ENCODE results near the gene SUSD2.

SUSD2 gene

GRCh38 chr22:24224468-24224867 lies 43.2 kb downstream of the SUSD2 start:
- ChIA-PET CTCF (interaction anchor here (0.6 to 2.4 kb wide), 4 partner anchors 8 to 22 kb away, joined by 3 to 7 read pairs (median 3); partner anchors contain the start of gene GGT5), POLR2A (no interaction called here)
- Histone ChIP-seq H3K36me3 (ENCODE audit: control insufficient read depth in 4 of 4, insufficient read depth in 4 of 4, low read length in 3 of 4) (peaks cover 0 to 44% (median 0%) of the 10 kb centered on the region in 4 experiments), H3K4me1 (ENCODE audit: control extremely low read depth in 1 of 4, control insufficient read depth in 4 of 4, insufficient read depth in 4 of 4, low read length in 3 of 4) (no peaks in the 10 kb centered on the region), H3K4me3 (ENCODE audit: control insufficient read depth in 1 of 7, extremely low read depth in 1 of 7, insufficient read depth in 4 of 7, low read depth in 2 of 7, low read length in 6 of 7) (no peak overlapping the region), H3K27me3 (replicated peaks in 2 of 5; ENCODE audit: control insufficient read depth in 4 of 5, insufficient read depth in 5 of 5, low read length in 4 of 5) (no peaks in the 10 kb centered on the region), H3K27ac (ENCODE audit: insufficient read depth in 1 of 2, low read depth in 1 of 2, low read length in 2 of 2, poor library complexity in 1 of 2, severe bottlenecking in 2 of 2) (no peak overlapping the region), H3K9me3 (ENCODE audit: control extremely low read depth in 1 of 5, control insufficient read depth in 4 of 5, insufficient read depth in 2 of 5, low read depth in 1 of 5, low read length in 4 of 5) (peaks cover 0 to 11% (median 10%) of the 10 kb centered on the region in 5 experiments)
- DNase-seq = no peak
- WGBS (ENCODE audit: insufficient coverage) = no CpG with 5 or more reads among the region's 1 CpG

- 96% methylated on average over 11 of the region's 14 CpGs for WGBS (ENCODE audit: insufficient coverage)
- Histone ChIP-seq H3K4me3 (ENCODE audit: control insufficient read depth in 1 of 7, extremely low read depth in 1 of 7, insufficient read depth in 4 of 7, low read depth in 2 of 7, low read length in 6 of 7) (no peak overlapping the region), H3K9me3 (ENCODE audit: control extremely low read depth in 1 of 5, control insufficient read depth in 4 of 5, insufficient read depth in 2 of 5, low read depth in 1 of 5, low read length in 4 of 5) (peaks cover 0 to 11% (median 10%) of the 10 kb centered on the region in 5 experiments), H3K27ac (ENCODE audit: insufficient read depth in 1 of 2, low read depth in 1 of 2, low read length in 2 of 2, poor library complexity in 1 of 2, severe bottlenecking in 2 of 2) (no peak overlapping the region), H3K4me1 (ENCODE audit: control extremely low read depth in 1 of 4, control insufficient read depth in 4 of 4, insufficient read depth in 4 of 4, low read length in 3 of 4) (no peaks in the 10 kb centered on the region), H3K27me3 (replicated peaks in 2 of 5; ENCODE audit: control insufficient read depth in 4 of 5, insufficient read depth in 5 of 5, low read length in 4 of 5) (no peaks in the 10 kb centered on the region), H3K36me3 (ENCODE audit: control insufficient read depth in 4 of 4, insufficient read depth in 4 of 4, low read length in 3 of 4) (peaks cover 0 to 38% (median 0%) of the 10 kb centered on the region in 4 experiments)
- ChIA-PET CTCF (interaction anchor here (1.0 to 2.4 kb wide), 3 partner anchors 8 to 20 kb away, joined by 3 to 7 read pairs (median 3); partner anchors contain the start of gene GGT5), POLR2A (no interaction called here)
- DNase-seq = no peak
These were observed 43.8 kb downstream of the SUSD2 start for GRCh38 chr22:24225044-24225601.

GRCh38 chr22:24225951-24226350 lies 44.7 kb downstream of the SUSD2 start:
- H3K27me3 ChIP-seq (replicated peaks in 2 of 5; ENCODE audit: control insufficient read depth in 4 of 5, insufficient read depth in 5 of 5, low read length in 4 of 5) = no peaks in the 10 kb centered on the region
- WGBS (ENCODE audit: insufficient coverage) = 100% methylated on average over 13 of the region's 14 CpGs
- no peak for DNase-seq

GRCh38 chr22:24230911-24231656 lies 49.8 kb downstream of the SUSD2 start:
- WGBS (ENCODE audit: insufficient coverage) = 66% methylated on average over 11 of the region's 18 CpGs
- CTCF ChIA-PET = interaction anchor here (0.8 to 4.2 kb wide), 15 partner anchors 9 to 193 kb away, joined by 3 to 40 read pairs (median 5); partner anchors contain the start of gene GGT5
- no peak overlapping the region for H3K27ac ChIP-seq (ENCODE audit: insufficient read depth in 1 of 2, low read depth in 1 of 2, low read length in 2 of 2, poor library complexity in 1 of 2, severe bottlenecking in 2 of 2)
- peaks cover 0 to under 1% (median 0%) of the 10 kb centered on the region in 4 experiments for H3K4me1 ChIP-seq (ENCODE audit: control extremely low read depth in 1 of 4, control insufficient read depth in 4 of 4, insufficient read depth in 4 of 4, low read length in 3 of 4)
- POLR2A ChIA-PET = no interaction called here
- no peak overlapping the region for H3K4me3 ChIP-seq (ENCODE audit: control insufficient read depth in 1 of 7, extremely low read depth in 1 of 7, insufficient read depth in 4 of 7, low read depth in 2 of 7, low read length in 6 of 7)
- no peaks in the 10 kb centered on the region for H3K27me3 ChIP-seq (replicated peaks in 2 of 5; ENCODE audit: control insufficient read depth in 4 of 5, insufficient read depth in 5 of 5, low read length in 4 of 5)
- peak; percentile 39 to 70 (median 53) for DNase-seq
- no peaks in the 10 kb centered on the region for H3K9me3 ChIP-seq (ENCODE audit: control extremely low read depth in 1 of 5, control insufficient read depth in 4 of 5, insufficient read depth in 2 of 5, low read depth in 1 of 5, low read length in 4 of 5)
- H3K36me3 ChIP-seq (ENCODE audit: control insufficient read depth in 4 of 4, insufficient read depth in 4 of 4, low read length in 3 of 4) = peaks cover 0 to 22% (median 0%) of the 10 kb centered on the region in 4 experiments

More at GRCh38 chr22:24225951-24226350, 44.7 kb downstream of the SUSD2 start:
- ChIA-PET CTCF (interaction anchor here (1.5 to 2.4 kb wide), 2 partner anchors 14 to 27 kb away, joined by 6 to 7 read pairs; no protein-coding TSS in a partner anchor), POLR2A (no interaction called here)
- H3K27ac ChIP-seq (ENCODE audit: insufficient read depth in 1 of 2, low read depth in 1 of 2, low read length in 2 of 2, poor library complexity in 1 of 2, severe bottlenecking in 2 of 2) = no peak overlapping the region
- H3K4me3 ChIP-seq (ENCODE audit: control insufficient read depth in 1 of 7, extremely low read depth in 1 of 7, insufficient read depth in 4 of 7, low read depth in 2 of 7, low read length in 6 of 7) = no peak overlapping the region
- peaks cover 0 to 41% (median 0%) of the 10 kb centered on the region in 4 experiments for H3K36me3 ChIP-seq (ENCODE audit: control insufficient read depth in 4 of 4, insufficient read depth in 4 of 4, low read length in 3 of 4)
- no peaks in the 10 kb centered on the region for H3K4me1 ChIP-seq (ENCODE audit: control extremely low read depth in 1 of 4, control insufficient read depth in 4 of 4, insufficient read depth in 4 of 4, low read length in 3 of 4)
- peaks cover 0 to 11% (median 10%) of the 10 kb centered on the region in 5 experiments for H3K9me3 ChIP-seq (ENCODE audit: control extremely low read depth in 1 of 5, control insufficient read depth in 4 of 5, insufficient read depth in 2 of 5, low read depth in 1 of 5, low read length in 4 of 5)

- peaks cover 0 to 16% (median 0%) of the 10 kb centered on the region in 4 experiments for H3K36me3 ChIP-seq (ENCODE audit: control insufficient read depth in 4 of 4, insufficient read depth in 4 of 4, low read length in 3 of 4)
- H3K27ac ChIP-seq (ENCODE audit: insufficient read depth in 1 of 2, low read depth in 1 of 2, low read length in 2 of 2, poor library complexity in 1 of 2, severe bottlenecking in 2 of 2) = no peak overlapping the region
- H3K27me3 ChIP-seq (replicated peaks in 2 of 5; ENCODE audit: control insufficient read depth in 4 of 5, insufficient read depth in 5 of 5, low read length in 4 of 5) = no peaks in the 10 kb centered on the region
- 98% methylated on average over 7 of the region's 9 CpGs for WGBS (ENCODE audit: insufficient coverage)
- H3K9me3 ChIP-seq (ENCODE audit: control extremely low read depth in 1 of 5, control insufficient read depth in 4 of 5, insufficient read depth in 2 of 5, low read depth in 1 of 5, low read length in 4 of 5) = no peaks in the 10 kb centered on the region
- ChIA-PET POLR2A (no interaction called here), CTCF (interaction anchor here (0.8 to 4.2 kb wide), 15 partner anchors 9 to 203 kb away, joined by 3 to 40 read pairs (median 5); partner anchors contain the start of gene GGT5)
- peaks cover 0 to 4% (median under 1%) of the 10 kb centered on the region in 4 experiments for H3K4me1 ChIP-seq (ENCODE audit: control extremely low read depth in 1 of 4, control insufficient read depth in 4 of 4, insufficient read depth in 4 of 4, low read length in 3 of 4)
- DNase-seq = no peak
- H3K4me3 ChIP-seq (ENCODE audit: control insufficient read depth in 1 of 7, extremely low read depth in 1 of 7, insufficient read depth in 4 of 7, low read depth in 2 of 7, low read length in 6 of 7) = no peak overlapping the region
These were observed 50.4 kb downstream of the SUSD2 start for GRCh38 chr22:24231706-24232105.

- H3K4me3 ChIP-seq (ENCODE audit: control insufficient read depth in 1 of 7, extremely low read depth in 1 of 7, insufficient read depth in 4 of 7, low read depth in 2 of 7, low read length in 6 of 7) = no peak overlapping the region
- WGBS (ENCODE audit: insufficient coverage) = 100% methylated on average over 6 of the region's 6 CpGs
- ChIA-PET CTCF (interaction anchor here (0.8 to 4.2 kb wide), 11 partner anchors 11 to 203 kb away, joined by 3 to 40 read pairs (median 5); no protein-coding TSS in a partner anchor), POLR2A (no interaction called here)
- no peaks in the 10 kb centered on the region for H3K9me3 ChIP-seq (ENCODE audit: control extremely low read depth in 1 of 5, control insufficient read depth in 4 of 5, insufficient read depth in 2 of 5, low read depth in 1 of 5, low read length in 4 of 5)
- no peak overlapping the region for H3K27ac ChIP-seq (ENCODE audit: insufficient read depth in 1 of 2, low read depth in 1 of 2, low read length in 2 of 2, poor library complexity in 1 of 2, severe bottlenecking in 2 of 2)
- no peak for DNase-seq
- peaks cover 0 to 16% (median 0%) of the 10 kb centered on the region in 4 experiments for H3K36me3 ChIP-seq (ENCODE audit: control insufficient read depth in 4 of 4, insufficient read depth in 4 of 4, low read length in 3 of 4)
- H3K4me1 ChIP-seq (ENCODE audit: control extremely low read depth in 1 of 4, control insufficient read depth in 4 of 4, insufficient read depth in 4 of 4, low read length in 3 of 4) = peaks cover 0 to 8% (median 1%) of the 10 kb centered on the region in 4 experiments
- H3K27me3 ChIP-seq (replicated peaks in 2 of 5; ENCODE audit: control insufficient read depth in 4 of 5, insufficient read depth in 5 of 5, low read length in 4 of 5) = no peaks in the 10 kb centered on the region
These were observed 50.8 kb downstream of the SUSD2 start for GRCh38 chr22:24232124-24232523.

Measured in common myeloid progenitor, CD34-positive (primary cell).